HepG2 (cell line): ENCODE results near the gene KLK7. TPM values are rescaled to one million over a fixed set of nuclear protein-coding genes. Genes with fewer than 3 reads are reported as not detected.

Experiments
- ATAC-seq: fragments of 200-7000 bp; cut with Tn5 transposase; 3 replicates; pipeline ENCODE4 v1.9.1; 2020; ENCODE audit warnings: mild to moderate bottlenecking, moderate library complexity
- BruUV-seq: library from RNA; stranded (reverse); fragments of 400-500 nt; replicated peaks from 2 replicates; lab custom pipeline; 2021; lab: Mats Ljungman, UMichigan
- CTCF ChIA-PET: fragments of 300-600 bp; formaldehyde crosslinking; extraction: SDS; loops from one replicate; lab custom pipeline; 2021; ENCODE audit warnings: low total read pairs, inconsistent platforms, low intra/inter-chr PET ratio; lab: Yijun Ruan, JAX
- POLR2A ChIA-PET: fragments of 350-600 bp; sonication (Branson Sonifier 250); formaldehyde crosslinking; loops from one replicate; lab custom pipeline; 2020; ENCODE audit warnings: antibody characterized with exemption, inconsistent platforms; lab: Yijun Ruan, JAX
- DNase-seq: peaks from one replicate; pipeline ENCODE4 v3.0.0-alpha.2; 2015; ENCODE audit warnings: low spot score
- FAIRE-seq: peaks from 3 replicates; lab custom pipeline; 2011; peaks lifted over from hg19 to GRCh38; lab: Jason Lieb, UNC
- H2AFZ ChIP-seq: one replicate; pipeline ENCODE4 v1.6.1; 2011; ENCODE audit warnings: low read length, inconsistent platforms
- H3K27ac ChIP-seq: fragments of 300-600 bp; 3 replicates; pipeline ENCODE4 v1.8.0; 2011; ENCODE audit warnings: mixed run types, mild to moderate bottlenecking, mixed read lengths, low read length, inconsistent platforms; ENCODE audit not compliant: insufficient read depth; ENCODE audit errors: extremely low read length
- H3K27me3 ChIP-seq, 2 experiments: fragments of 200-600 bp in 1 of 2; 2 replicates in 1 of 2; 3 replicates in 1 of 2; pipeline versions ENCODE4 v1.6.0 to v1.8.0; 2011; ENCODE audit warnings: low read length in 2 of 2, mild to moderate bottlenecking in 2 of 2, moderate library complexity in 2 of 2, inconsistent platforms in 1 of 2; ENCODE audit not compliant: insufficient read depth in 2 of 2, control insufficient read depth in 1 of 2
- H3K36me3 ChIP-seq, 2 experiments: fragments of 200-600 bp in 1 of 2; replicated peaks in 1 of 2; 2 replicates in 1 of 2; 3 replicates in 1 of 2; pipeline versions ENCODE4 v1.5.1 to v1.8.0; 2011; ENCODE audit warnings: low read length in 2 of 2, inconsistent platforms in 1 of 2; ENCODE audit not compliant: insufficient read depth in 2 of 2, control insufficient read depth in 1 of 2
- H3K4me1 ChIP-seq: 2 replicates; pipeline ENCODE4 v1.5.1; 2012; ENCODE audit warnings: low read length, inconsistent platforms; ENCODE audit not compliant: insufficient read depth
- H3K4me2 ChIP-seq: 2 replicates; pipeline ENCODE4 v1.6.0; 2011; ENCODE audit warnings: low read depth, low read length, inconsistent platforms
- H3K4me3 ChIP-seq, 3 experiments: fragments of 200-600 bp in 1 of 3; sonication (generic), shearing (Covaris generic) in 1 of 3; replicated peaks in 1 of 3; 2 replicates each; pipeline ENCODE4 v1.5.1; 2011 to 2016; ENCODE audit warnings: low read length in 3 of 3, inconsistent platforms in 2 of 3, low read depth in 2 of 3, mild to moderate bottlenecking in 2 of 3, control low read depth in 1 of 3, mixed read lengths in 1 of 3; ENCODE audit not compliant: insufficient read depth in 1 of 3
- H3K79me2 ChIP-seq: one replicate; pipeline ENCODE4 v1.6.1; 2011; ENCODE audit warnings: low read length, inconsistent platforms; ENCODE audit not compliant: insufficient read depth
- H3K9ac ChIP-seq: 2 replicates; pipeline ENCODE4 v1.6.0; 2011; ENCODE audit warnings: mild to moderate bottlenecking, low read depth, low read length, inconsistent platforms; ENCODE audit not compliant: insufficient read depth
- H3K9me3 ChIP-seq: 2 replicates; pipeline ENCODE4 v1.5.1; 2012; ENCODE audit warnings: mild to moderate bottlenecking, low read length
- H4K20me1 ChIP-seq: 2 replicates; pipeline ENCODE4 v1.6.0; 2011; ENCODE audit warnings: inconsistent platforms, mild to moderate bottlenecking, low read length, moderate library complexity; ENCODE audit not compliant: insufficient read depth
- CBX2 ChIP-seq, 2 experiments: fragments of 200-600 bp in 1 of 2; sonication (generic); formaldehyde crosslinking in 1 of 2; IDR thresholded peaks; 2 replicates each; pipeline versions ENCODE4 v1.7.0 to v1.8.1; 2018 to 2022; ENCODE audit warnings: low read depth in 2 of 2, low read length in 1 of 2, mild to moderate bottlenecking in 1 of 2, missing genetic modification reagents in 1 of 2
- CHD4 ChIP-seq: fragments of 200-600 bp; sonication (generic); IDR thresholded peaks from 2 replicates; pipeline ENCODE4 v1.7.0; 2017; ENCODE audit warnings: mild to moderate bottlenecking, low read length, borderline replicate concordance
- KDM3A ChIP-seq: IDR thresholded peaks from 2 replicates; pipeline ENCODE4 v1.6.1; 2018; ENCODE audit warnings: low read depth, missing compliant biosample characterization
- MTF1 ChIP-seq: sonication (generic); formaldehyde crosslinking; IDR thresholded peaks from 2 replicates; pipeline ENCODE4 v1.5.0; 2020; ENCODE audit warnings: missing genetic modification reagents
- NFIB ChIP-seq: sonication (generic); formaldehyde crosslinking; IDR thresholded peaks from 2 replicates; pipeline ENCODE4 v1.9.0; 2021; ENCODE audit warnings: missing genetic modification reagents, mild to moderate bottlenecking, borderline replicate concordance
- PHF8 ChIP-seq: sonication (generic); formaldehyde crosslinking; IDR thresholded peaks from 2 replicates; pipeline ENCODE4 v1.5.0; 2020; ENCODE audit warnings: missing genetic modification reagents
- ZBTB1 ChIP-seq: sonication (generic); formaldehyde crosslinking; IDR thresholded peaks from 2 replicates; pipeline ENCODE4 v1.4.0; 2020; ENCODE audit warnings: missing genetic modification reagents, borderline replicate concordance
- ZNF33A ChIP-seq: sonication (generic); formaldehyde crosslinking; IDR thresholded peaks from 2 replicates; pipeline ENCODE4 v1.5.1; 2020; ENCODE audit warnings: missing genetic modification reagents, mild to moderate bottlenecking, moderate library complexity, borderline replicate concordance
- ZNF34 ChIP-seq: sonication (generic); formaldehyde crosslinking; IDR thresholded peaks from 2 replicates; pipeline ENCODE4 v1.4.0; 2020; ENCODE audit warnings: mild to moderate bottlenecking, missing genetic modification reagents, borderline replicate concordance
- ZNF709 ChIP-seq: sonication (generic); formaldehyde crosslinking; IDR thresholded peaks from 2 replicates; pipeline ENCODE4 v1.5.0; 2020; ENCODE audit warnings: mild to moderate bottlenecking, missing genetic modification reagents
- WGBS: methylation state at CpG from one replicate; pipeline ENCODE4 v1.1.6; 2017; ENCODE audit warnings: low lambda C conversion rate; 5-methylcytosine and 5-hydroxymethylcytosine counted together
- in situ Hi-C: cut with HindIII; loops from 2 replicates; pipeline ENCODE4 v1.10.0; 2017; ENCODE audit warnings: low pct_unique_long_range_greater_than_20kb; ENCODE audit not compliant: extremely low pct_ligation_motif_present
- intact Hi-C: fragments of 100-400 bp; cut with micrococcal nuclease; formaldehyde crosslinking; loops from one replicate; pipeline ENCODE4 v1.10.0; 2022; ENCODE audit not compliant: unreplicated experiment
- polyA plus RNA-seq, 8 experiments: library from polyadenylated mRNA; depleted of rRNA in 3 of 8; stranded (reverse) in 7 of 8; unstranded in 1 of 8; fragments of >200 nt; fragmentation: Illumina TruSeq in 4 of 8; extraction: Trizol in 4 of 8; gene quantifications; 2 replicates each; pipeline versions ENCODE4 v1.2.1 to v1.2.3, GENCODE V29; 2011 to 2016; ENCODE audit warnings: low read depth in 4 of 8, missing spikeins in 1 of 8, mixed read lengths in 1 of 8; ENCODE audit not compliant: insufficient read depth in 1 of 8
- total RNA-seq, 5 experiments: library from RNA; depleted of rRNA; stranded (reverse); fragments of >200 nt; fragmentation: Illumina TruSeq; extraction: Trizol; gene quantifications; 2 replicates each; pipeline ENCODE4 v1.2.3, GENCODE V29; 2016; ENCODE audit warnings: low read depth in 1 of 5
- TF ChIP-seq, protein P1 (sequence below): IDR thresholded peaks from 2 replicates; pipeline ENCODE4 v1.6.1; 2016; ENCODE audit warnings: missing compliant biosample characterization, missing genetic modification reagents, borderline replicate concordance

Gene KLK7
- total and polyA plus RNA-seq, 2 of the 13 experiments (the other 11 are each of a cell fraction or from before 2014, with no cell fraction given), result not detected

DNA sequence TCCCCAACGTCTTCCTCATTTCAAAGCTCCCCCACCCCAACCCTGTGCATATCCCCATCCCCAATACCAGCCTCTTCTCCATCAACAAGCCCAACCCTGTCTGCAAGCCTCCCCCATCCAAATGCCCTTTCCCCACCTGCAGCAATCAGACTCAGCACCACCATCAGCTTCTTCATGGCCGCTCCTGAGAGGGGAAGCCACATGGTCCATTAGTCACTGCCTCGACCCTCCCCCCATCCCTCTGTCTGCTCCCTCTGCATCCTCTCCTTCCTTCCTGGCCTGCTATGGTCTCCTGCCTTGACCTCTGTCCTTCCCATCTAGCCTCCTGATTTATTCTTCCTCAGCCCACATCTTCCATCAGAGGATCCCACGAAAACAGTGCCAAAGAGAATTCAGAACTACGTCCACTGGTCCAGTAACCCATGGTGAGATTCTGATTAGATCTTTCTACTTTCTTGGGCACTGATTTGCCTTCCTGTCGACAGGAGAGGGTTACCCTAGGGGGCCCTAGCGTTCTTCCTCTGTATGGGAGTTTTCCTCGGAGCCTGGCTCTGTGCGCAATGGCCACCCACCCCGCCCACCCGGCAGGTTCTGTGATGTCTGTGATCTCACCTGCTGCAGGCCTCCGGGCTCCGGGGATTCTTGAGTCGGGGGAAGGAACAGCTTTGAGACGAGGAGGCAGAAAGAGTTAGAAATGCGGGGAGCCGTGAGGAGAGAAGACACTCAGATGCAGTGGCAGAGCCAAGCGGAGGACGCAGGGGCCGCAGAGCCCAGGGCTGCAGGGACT lies 15.6 kb downstream of the KLK7 start:
- ChIA-PET POLR2A (no interaction called here), CTCF (no interaction called here)
- no peak overlapping the region for H3K27ac ChIP-seq
- no peak overlapping the region for H3K4me3 ChIP-seq
- no peak overlapping the region for H3K4me2 ChIP-seq
- H3K9ac ChIP-seq, result no peak overlapping the region
- no peaks in the 10 kb centered on the region for H3K79me2 ChIP-seq
- ATAC-seq (no peak), DNase-seq (no peak), FAIRE-seq (no peak)
- in situ Hi-C loops, result no loop called here
- H3K9me3 ChIP-seq, result no peaks in the 10 kb centered on the region
- intact Hi-C loops, result no loop called here
- peaks cover 0 to 12% of the 10 kb centered on the region in 2 experiments; a peak in 4 of 5 replicates for H3K27me3 ChIP-seq
- H3K36me3 ChIP-seq, result no peaks in the 10 kb centered on the region
- H3K4me1 ChIP-seq, result no peaks in the 10 kb centered on the region
- H2AFZ ChIP-seq, result no peak overlapping the region
- WGBS, result 35% methylated on average over 20 of the region's 20 CpGs
- BruUV-seq, result no TSS peak
- no peaks in the 10 kb centered on the region for H4K20me1 ChIP-seq
- TF ChIP-seq NFIB, result no peak
- TF ChIP-seq KDM3A (CRISPR knock-in tag), result no peak
- TF ChIP-seq ZNF33A (CRISPR knock-in tag), result no peak
- TF ChIP-seq PHF8 (CRISPR knock-in tag), result no peak
- TF ChIP-seq MTF1 (CRISPR knock-in tag), result no peak

DNA sequence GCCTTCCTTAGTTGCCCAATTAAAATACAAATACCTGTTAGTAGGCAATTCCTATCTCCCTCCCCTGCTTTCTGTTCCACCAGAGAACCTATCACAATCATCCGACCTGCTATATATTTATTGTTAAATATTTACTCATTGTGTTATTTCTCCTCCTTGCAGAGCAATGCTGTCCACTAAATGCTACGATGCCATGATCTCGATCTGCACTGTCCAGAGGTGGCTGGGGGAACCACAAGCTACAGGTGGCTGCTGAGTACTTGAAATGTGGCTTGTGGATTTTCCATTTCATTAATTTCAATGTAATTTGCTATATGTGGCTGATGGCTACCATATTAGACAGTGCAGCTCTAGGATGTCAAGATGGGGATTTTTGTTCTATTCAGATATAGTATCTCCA lies 19.5 kb downstream of the KLK7 start:
- FAIRE-seq (no peak), DNase-seq (no peak), ATAC-seq (no peak)
- Histone ChIP-seq H3K27me3 (peaks cover 0 to 3% of the 10 kb centered on the region in 2 experiments; a peak in 2 of 5 replicates), H3K36me3 (no peaks in the 10 kb centered on the region), H3K27ac (no peak overlapping the region), H3K4me3 (no peak overlapping the region), H3K4me1 (no peaks in the 10 kb centered on the region), H3K9ac (no peak overlapping the region), H3K4me2 (no peak overlapping the region), H4K20me1 (no peaks in the 10 kb centered on the region), H3K79me2 (no peaks in the 10 kb centered on the region), H2AFZ (no peak overlapping the region), H3K9me3 (no peaks in the 10 kb centered on the region)
- in situ Hi-C loops (no loop called here), intact Hi-C loops (no loop called here)
- POLR2A ChIA-PET, result no interaction called here
- CTCF ChIA-PET, result no interaction called here
- BruUV-seq, result no TSS peak
- 2% methylated on average over 3 of the region's 3 CpGs for WGBS
- TF ChIP-seq ZBTB1 (CRISPR knock-in tag) (no peak), ZNF34 (CRISPR knock-in tag) (no peak), CBX2 (IDR thresholded peaks at IDR 0.05; ENCODE audit: low read depth, low read length) (no peak), CBX2 (CRISPR knock-in tag; IDR thresholded peaks at IDR 0.05; ENCODE audit: low read depth) (no peak), ZNF709 (CRISPR knock-in tag) (no peak), CHD4 (no peak)
- TF ChIP-seq, protein P1, sequence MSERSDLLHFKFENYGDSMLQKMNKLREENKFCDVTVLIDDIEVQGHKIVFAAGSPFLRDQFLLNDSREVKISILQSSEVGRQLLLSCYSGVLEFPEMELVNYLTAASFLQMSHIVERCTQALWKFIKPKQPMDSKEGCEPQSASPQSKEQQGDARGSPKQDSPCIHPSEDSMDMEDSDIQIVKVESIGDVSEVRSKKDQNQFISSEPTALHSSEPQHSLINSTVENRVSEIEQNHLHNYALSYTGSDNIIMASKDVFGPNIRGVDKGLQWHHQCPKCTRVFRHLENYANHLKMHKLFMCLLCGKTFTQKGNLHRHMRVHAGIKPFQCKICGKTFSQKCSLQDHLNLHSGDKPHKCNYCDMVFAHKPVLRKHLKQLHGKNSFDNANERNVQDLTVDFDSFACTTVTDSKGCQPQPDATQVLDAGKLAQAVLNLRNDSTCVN, result no peak
